Measurements from ENCODE around the gene OMP.

The OMP gene

DNA sequence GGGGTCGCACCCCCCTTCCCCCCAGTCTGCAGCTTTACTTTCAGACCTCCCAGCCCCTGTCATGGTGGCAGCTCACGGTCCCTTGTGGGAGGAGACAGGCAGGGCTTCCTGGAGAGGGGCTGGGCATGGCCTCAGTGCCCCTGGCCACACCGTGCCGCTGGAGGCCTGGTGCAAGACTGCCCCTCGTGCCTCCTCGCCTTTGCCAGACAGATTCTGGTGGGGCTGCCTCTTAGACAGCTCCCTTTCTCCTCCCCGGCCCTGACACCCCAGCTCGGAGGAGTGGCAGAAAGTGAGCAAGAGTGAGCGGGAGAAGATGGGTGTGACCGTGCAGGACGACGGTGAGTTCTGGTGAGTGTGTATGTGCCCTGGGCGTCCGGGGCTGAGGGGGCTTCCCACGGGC, 13.3 kb downstream of the OMP start:
- Histone ChIP-seq H2AFZ (no peak overlapping the region), H3K27me3 (ENCODE audit: control insufficient read depth, insufficient read depth, low read length) (no peaks in the 10 kb centered on the region), H3K4me2 (ENCODE audit: low read length) (no peak overlapping the region), H3K36me3 (ENCODE audit: control insufficient read depth, insufficient read depth, low read length) (no peaks in the 10 kb centered on the region), H3K27ac (no peak overlapping the region), H3K9me3 (ENCODE audit: control insufficient read depth, low read length) (no peaks in the 10 kb centered on the region), H3K79me2 (no peaks in the 10 kb centered on the region), H3K4me1 (no peaks in the 10 kb centered on the region), H3K4me3 (ENCODE audit: low read depth, low read length) (no peak overlapping the region), H3K9ac (no peak overlapping the region)
- TF ChIP-seq, protein P1, sequence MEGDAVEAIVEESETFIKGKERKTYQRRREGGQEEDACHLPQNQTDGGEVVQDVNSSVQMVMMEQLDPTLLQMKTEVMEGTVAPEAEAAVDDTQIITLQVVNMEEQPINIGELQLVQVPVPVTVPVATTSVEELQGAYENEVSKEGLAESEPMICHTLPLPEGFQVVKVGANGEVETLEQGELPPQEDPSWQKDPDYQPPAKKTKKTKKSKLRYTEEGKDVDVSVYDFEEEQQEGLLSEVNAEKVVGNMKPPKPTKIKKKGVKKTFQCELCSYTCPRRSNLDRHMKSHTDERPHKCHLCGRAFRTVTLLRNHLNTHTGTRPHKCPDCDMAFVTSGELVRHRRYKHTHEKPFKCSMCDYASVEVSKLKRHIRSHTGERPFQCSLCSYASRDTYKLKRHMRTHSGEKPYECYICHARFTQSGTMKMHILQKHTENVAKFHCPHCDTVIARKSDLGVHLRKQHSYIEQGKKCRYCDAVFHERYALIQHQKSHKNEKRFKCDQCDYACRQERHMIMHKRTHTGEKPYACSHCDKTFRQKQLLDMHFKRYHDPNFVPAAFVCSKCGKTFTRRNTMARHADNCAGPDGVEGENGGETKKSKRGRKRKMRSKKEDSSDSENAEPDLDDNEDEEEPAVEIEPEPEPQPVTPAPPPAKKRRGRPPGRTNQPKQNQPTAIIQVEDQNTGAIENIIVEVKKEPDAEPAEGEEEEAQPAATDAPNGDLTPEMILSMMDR (IDR thresholded peaks at IDR 0.05): no peak

DNA sequence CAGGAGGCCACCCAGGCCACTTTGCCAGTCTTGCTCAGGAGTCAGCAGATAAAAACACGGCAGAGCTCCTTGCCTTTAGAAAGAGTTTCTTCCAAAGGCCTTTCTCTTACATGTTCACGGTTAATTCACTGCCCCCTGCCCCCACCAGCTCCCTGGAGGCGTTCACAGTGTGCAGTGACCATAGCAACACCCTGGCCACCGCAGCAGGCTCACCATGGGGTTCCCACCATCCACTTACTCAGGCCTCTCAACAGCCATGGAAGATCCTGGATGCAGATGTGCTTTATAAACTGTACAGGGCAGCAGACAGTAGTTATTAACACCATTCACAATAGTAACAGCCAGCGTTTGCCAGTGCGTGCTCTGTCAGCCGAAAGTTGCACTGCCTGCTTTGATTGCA, 14.9 kb downstream of the OMP start:
- Histone ChIP-seq H3K36me3 (ENCODE audit: control insufficient read depth, insufficient read depth, low read length) (no peaks in the 10 kb centered on the region), H3K79me2 (no peaks in the 10 kb centered on the region), H3K27ac (no peak overlapping the region), H3K4me1 (no peaks in the 10 kb centered on the region), H2AFZ (no peak overlapping the region), H3K9me3 (ENCODE audit: control insufficient read depth, low read length) (no peaks in the 10 kb centered on the region), H3K9ac (no peak overlapping the region), H3K27me3 (ENCODE audit: control insufficient read depth, insufficient read depth, low read length) (no peaks in the 10 kb centered on the region), H3K4me2 (ENCODE audit: low read length) (no peak overlapping the region), H3K4me3 (ENCODE audit: low read depth, low read length) (no peak overlapping the region)
- TF ChIP-seq, protein P1 (IDR thresholded peaks at IDR 0.05): no peak

DNA sequence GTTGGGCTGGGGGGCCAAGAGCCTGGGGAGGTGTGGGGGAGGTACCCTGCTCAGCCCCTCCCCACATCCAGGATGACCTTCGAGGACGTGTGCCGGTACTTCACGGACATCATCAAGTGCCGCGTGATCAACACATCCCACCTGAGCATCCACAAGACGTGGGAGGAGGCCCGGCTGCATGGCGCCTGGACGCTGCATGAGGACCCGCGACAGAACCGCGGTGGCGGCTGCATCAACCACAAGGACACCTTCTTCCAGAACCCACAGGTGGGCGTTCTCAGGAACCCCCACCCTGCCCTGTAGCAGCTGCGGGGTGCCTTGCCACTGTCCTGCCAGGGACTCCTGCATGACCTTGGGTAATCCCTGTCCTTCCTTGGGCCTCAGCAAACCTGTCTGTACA, 15.4 kb downstream of the OMP start:
- Histone ChIP-seq H3K9ac (no peak overlapping the region), H3K4me1 (no peaks in the 10 kb centered on the region), H3K27me3 (ENCODE audit: control insufficient read depth, insufficient read depth, low read length) (no peaks in the 10 kb centered on the region), H3K4me2 (ENCODE audit: low read length) (no peak overlapping the region), H3K27ac (no peak overlapping the region), H3K79me2 (no peaks in the 10 kb centered on the region), H3K36me3 (ENCODE audit: control insufficient read depth, insufficient read depth, low read length) (no peaks in the 10 kb centered on the region), H3K9me3 (ENCODE audit: control insufficient read depth, low read length) (no peaks in the 10 kb centered on the region), H3K4me3 (ENCODE audit: low read depth, low read length) (no peak overlapping the region), H2AFZ (no peak overlapping the region)
- TF ChIP-seq, protein P1 (IDR thresholded peaks at IDR 0.05): no peak

DNA sequence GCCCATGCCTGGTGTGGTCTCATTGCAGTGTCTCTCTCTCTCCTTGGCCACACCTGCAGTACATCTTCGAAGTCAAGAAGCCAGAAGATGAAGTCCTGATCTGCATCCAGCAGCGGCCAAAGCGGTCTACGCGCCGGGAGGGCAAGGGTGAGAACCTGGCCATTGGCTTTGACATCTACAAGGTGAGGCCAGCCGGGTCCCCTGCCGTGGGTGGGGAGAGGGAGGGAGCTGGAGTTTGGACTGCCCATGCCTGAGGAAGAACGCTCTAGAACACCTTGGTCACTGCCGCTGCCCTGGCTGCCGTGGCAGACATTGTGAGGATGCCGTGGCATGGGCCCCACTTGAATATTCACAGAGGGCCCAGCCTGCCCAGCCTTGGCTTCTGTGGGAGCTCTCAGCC, 16.3 kb downstream of the OMP start:
- no peak overlapping the region for H3K4me2 ChIP-seq (ENCODE audit: low read length)
- no peak overlapping the region for H2AFZ ChIP-seq
- H3K27me3 ChIP-seq (ENCODE audit: control insufficient read depth, insufficient read depth, low read length): no peaks in the 10 kb centered on the region
- TF ChIP-seq, protein P1 (IDR thresholded peaks at IDR 0.05): no peak
- no peaks in the 10 kb centered on the region for H3K79me2 ChIP-seq
- H3K27ac ChIP-seq: no peak overlapping the region
- no peak overlapping the region for H3K9ac ChIP-seq
- no peaks in the 10 kb centered on the region for H3K9me3 ChIP-seq (ENCODE audit: control insufficient read depth, low read length)
- H3K36me3 ChIP-seq (ENCODE audit: control insufficient read depth, insufficient read depth, low read length): no peaks in the 10 kb centered on the region
- no peaks in the 10 kb centered on the region for H3K4me1 ChIP-seq
- no peak overlapping the region for H3K4me3 ChIP-seq (ENCODE audit: low read depth, low read length)

DNA sequence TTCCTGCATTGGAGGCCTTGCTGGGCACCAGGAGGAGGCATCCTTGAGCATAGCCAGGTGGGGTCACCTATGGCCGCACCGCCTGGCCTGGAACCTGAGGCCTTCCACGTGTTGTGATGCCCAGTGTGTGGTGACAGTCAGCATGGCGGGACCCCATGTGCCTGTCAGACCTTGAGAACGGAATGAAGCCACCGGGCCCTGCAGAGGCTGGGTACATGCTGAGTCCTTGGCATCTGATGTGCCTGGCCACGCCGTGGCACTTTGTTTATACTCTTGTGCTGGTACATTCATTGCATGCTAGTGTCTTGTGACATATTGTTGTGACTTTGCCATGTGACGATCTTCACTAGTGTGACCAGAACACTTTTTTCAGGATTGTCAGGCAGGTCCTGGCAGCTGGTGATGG, 16.9 kb downstream of the OMP start:
- Histone ChIP-seq H3K4me1 (no peaks in the 10 kb centered on the region), H3K9me3 (ENCODE audit: control insufficient read depth, low read length) (no peaks in the 10 kb centered on the region), H3K4me3 (ENCODE audit: low read depth, low read length) (no peak overlapping the region), H3K4me2 (ENCODE audit: low read length) (no peak overlapping the region), H3K27me3 (ENCODE audit: control insufficient read depth, insufficient read depth, low read length) (no peaks in the 10 kb centered on the region), H3K79me2 (no peaks in the 10 kb centered on the region), H2AFZ (no peak overlapping the region), H3K36me3 (ENCODE audit: control insufficient read depth, insufficient read depth, low read length) (no peaks in the 10 kb centered on the region), H3K9ac (no peak overlapping the region), H3K27ac (no peak overlapping the region)
- TF ChIP-seq, protein P1 (IDR thresholded peaks at IDR 0.05): no peak

All from parathyroid adenoma (tissue), 2 donors.